ENCODE data around the gene RNF222. TPM values are rescaled to one million over a fixed set of nuclear protein-coding genes. Genes with fewer than 3 reads are reported as not detected.

RNF222 gene
- total RNA-seq, 2 donors from 2014 or later = not detected

DNA sequence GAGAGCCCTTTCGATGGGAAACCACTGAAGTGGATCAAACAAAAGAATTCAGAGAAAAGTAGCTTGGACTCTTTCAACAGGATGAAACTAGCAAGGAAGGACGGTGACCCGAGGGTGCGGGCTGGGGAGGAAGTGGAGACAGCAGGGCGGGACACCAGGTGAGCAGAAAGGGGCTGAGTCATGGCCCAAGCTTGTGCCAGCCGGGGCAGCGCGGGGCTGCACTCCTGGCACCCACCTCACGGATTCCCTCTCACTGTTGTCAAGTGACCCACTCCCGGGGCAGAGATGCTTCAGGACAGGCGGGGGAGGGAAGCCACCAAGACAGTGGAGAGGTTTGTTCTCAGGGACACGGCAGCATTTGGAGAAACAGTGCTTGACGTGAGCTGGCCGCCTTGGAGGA, 10.7 kb upstream of the RNF222 start:
- no peaks in the 10 kb centered on the region for H3K36me3 Mint-ChIP-seq (ENCODE audit: low read depth)

DNA sequence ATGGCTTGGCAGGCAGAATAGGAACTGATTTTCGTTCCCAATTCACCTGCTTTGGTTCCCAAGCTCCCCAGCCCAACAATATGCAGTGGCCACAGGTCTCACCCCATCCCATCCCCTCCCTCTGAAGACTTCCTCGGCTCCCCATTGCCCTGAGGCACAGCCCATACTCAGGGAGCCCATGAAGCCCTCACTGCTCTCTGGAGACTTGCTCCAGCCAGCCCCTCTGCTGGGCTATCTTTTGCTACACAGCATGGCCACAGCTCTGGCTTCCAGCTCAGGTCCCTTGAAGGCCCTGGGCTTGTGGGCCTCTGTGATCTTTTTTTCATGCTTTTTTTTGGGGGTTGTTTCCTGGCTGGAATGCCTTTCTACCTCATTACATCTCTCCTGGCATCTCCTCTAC, 8.5 kb upstream of the RNF222 start:
- H3K27me3 ChIP-seq (ENCODE audit: control insufficient read depth, insufficient read depth, low read length, poor library complexity, severe bottlenecking) = no peaks in the 10 kb centered on the region
- Mint-ChIP-seq H3K4me3 (no peak overlapping the region), H3K9me3 (no peaks in the 10 kb centered on the region), H3K4me1 (peaks cover 6% of the 10 kb centered on the region), H3K27me3 (ENCODE audit: insufficient read depth) (peaks cover 4% of the 10 kb centered on the region), H3K36me3 (ENCODE audit: low read depth) (no peaks in the 10 kb centered on the region), H3K27ac (no peak overlapping the region)
- no peaks in the 10 kb centered on the region for H3K36me3 ChIP-seq (ENCODE audit: control insufficient read depth, insufficient read depth, low read length)
- no peaks in the 10 kb centered on the region for H3K9me3 ChIP-seq (ENCODE audit: control insufficient read depth, low read length)
- TF ChIP-seq, protein P1, sequence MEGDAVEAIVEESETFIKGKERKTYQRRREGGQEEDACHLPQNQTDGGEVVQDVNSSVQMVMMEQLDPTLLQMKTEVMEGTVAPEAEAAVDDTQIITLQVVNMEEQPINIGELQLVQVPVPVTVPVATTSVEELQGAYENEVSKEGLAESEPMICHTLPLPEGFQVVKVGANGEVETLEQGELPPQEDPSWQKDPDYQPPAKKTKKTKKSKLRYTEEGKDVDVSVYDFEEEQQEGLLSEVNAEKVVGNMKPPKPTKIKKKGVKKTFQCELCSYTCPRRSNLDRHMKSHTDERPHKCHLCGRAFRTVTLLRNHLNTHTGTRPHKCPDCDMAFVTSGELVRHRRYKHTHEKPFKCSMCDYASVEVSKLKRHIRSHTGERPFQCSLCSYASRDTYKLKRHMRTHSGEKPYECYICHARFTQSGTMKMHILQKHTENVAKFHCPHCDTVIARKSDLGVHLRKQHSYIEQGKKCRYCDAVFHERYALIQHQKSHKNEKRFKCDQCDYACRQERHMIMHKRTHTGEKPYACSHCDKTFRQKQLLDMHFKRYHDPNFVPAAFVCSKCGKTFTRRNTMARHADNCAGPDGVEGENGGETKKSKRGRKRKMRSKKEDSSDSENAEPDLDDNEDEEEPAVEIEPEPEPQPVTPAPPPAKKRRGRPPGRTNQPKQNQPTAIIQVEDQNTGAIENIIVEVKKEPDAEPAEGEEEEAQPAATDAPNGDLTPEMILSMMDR (conservative IDR thresholded peaks at IDR 0.05) = no peak
- H3K4me1 ChIP-seq (ENCODE audit: control insufficient read depth, insufficient read depth, low read length) = no peaks in the 10 kb centered on the region
- WGBS, 2 experiments (ENCODE audit: insufficient coverage in 1 of 2, insufficient read length in 1 of 2) = 79 to 83% methylated on average over 1 to 2 of the region's 2 CpGs
- no peak overlapping the region for H3K9ac ChIP-seq (ENCODE audit: extremely low read depth, low read length, poor library complexity, severe bottlenecking)
- H3K4me3 ChIP-seq (ENCODE audit: low read length) = no peak overlapping the region
- no peak overlapping the region for H3K27ac ChIP-seq (ENCODE audit: low read depth, low read length)
- DNase-seq = no peak

More for the DNA sequence above, 10.7 kb upstream of the RNF222 start:
- TF ChIP-seq, protein P1 (conservative IDR thresholded peaks at IDR 0.05) = no peak
- peaks cover 5% of the 10 kb centered on the region for H3K27me3 Mint-ChIP-seq (ENCODE audit: insufficient read depth)
- no peaks in the 10 kb centered on the region for H3K9me3 ChIP-seq (ENCODE audit: control insufficient read depth, low read length)
- peak; percentile 81 for DNase-seq
- no peaks in the 10 kb centered on the region for H3K36me3 ChIP-seq (ENCODE audit: control insufficient read depth, insufficient read depth, low read length)
- no peak overlapping the region for H3K27ac ChIP-seq (ENCODE audit: low read depth, low read length)
- 85 to 86% methylated on average over 14 of the region's 14 CpGs for WGBS, 2 experiments (ENCODE audit: insufficient coverage in 1 of 2, insufficient read length in 1 of 2)
- no peak overlapping the region for H3K4me3 Mint-ChIP-seq
- no peak overlapping the region for H3K4me3 ChIP-seq (ENCODE audit: low read length)
- H3K27ac Mint-ChIP-seq = peak overlapping the region; percentile 61
- peaks cover 6% of the 10 kb centered on the region for H3K4me1 Mint-ChIP-seq
- H3K9ac ChIP-seq (ENCODE audit: extremely low read depth, low read length, poor library complexity, severe bottlenecking) = no peak overlapping the region
- no peaks in the 10 kb centered on the region for H3K4me1 ChIP-seq (ENCODE audit: control insufficient read depth, insufficient read depth, low read length)
- no peaks in the 10 kb centered on the region for H3K27me3 ChIP-seq (ENCODE audit: control insufficient read depth, insufficient read depth, low read length, poor library complexity, severe bottlenecking)
- no peaks in the 10 kb centered on the region for H3K9me3 Mint-ChIP-seq

DNA sequence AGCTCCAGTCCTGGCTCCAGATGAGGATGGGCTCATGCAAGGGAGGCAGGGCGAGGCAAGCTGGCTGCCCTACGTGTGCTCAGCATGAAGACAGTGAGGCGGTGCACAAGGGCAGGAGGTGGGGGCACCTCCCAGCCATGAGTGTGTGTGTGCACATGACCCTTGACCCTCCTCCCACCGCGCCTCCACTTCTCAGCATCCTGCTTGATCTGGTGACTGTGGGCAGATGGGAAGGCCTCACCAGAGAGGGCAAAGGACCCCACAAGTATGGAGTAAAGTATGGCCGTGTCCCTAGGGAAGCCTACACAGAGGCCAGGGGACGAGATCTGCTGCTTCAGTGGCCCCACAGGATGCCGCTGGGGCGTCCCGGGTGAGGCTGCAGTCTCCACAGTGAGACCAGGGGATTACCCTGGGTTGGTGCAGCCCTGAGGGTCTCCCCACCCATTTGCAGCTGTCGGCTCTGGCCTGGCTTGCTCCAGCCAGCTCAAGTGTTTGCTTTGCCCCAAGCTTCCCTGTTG, 7.9 kb upstream of the RNF222 start:
- peaks cover 6% of the 10 kb centered on the region for H3K4me1 Mint-ChIP-seq
- Histone ChIP-seq H3K9ac (ENCODE audit: extremely low read depth, low read length, poor library complexity, severe bottlenecking) (no peak overlapping the region), H3K4me1 (ENCODE audit: control insufficient read depth, insufficient read depth, low read length) (no peaks in the 10 kb centered on the region), H3K27ac (ENCODE audit: low read depth, low read length) (no peak overlapping the region), H3K9me3 (ENCODE audit: control insufficient read depth, low read length) (no peaks in the 10 kb centered on the region), H3K4me3 (ENCODE audit: low read length) (no peak overlapping the region), H3K36me3 (ENCODE audit: control insufficient read depth, insufficient read depth, low read length) (no peaks in the 10 kb centered on the region), H3K27me3 (ENCODE audit: control insufficient read depth, insufficient read depth, low read length, poor library complexity, severe bottlenecking) (no peaks in the 10 kb centered on the region)
- no peak overlapping the region for H3K27ac Mint-ChIP-seq
- peaks cover 4% of the 10 kb centered on the region for H3K27me3 Mint-ChIP-seq (ENCODE audit: insufficient read depth)
- no peaks in the 10 kb centered on the region for H3K36me3 Mint-ChIP-seq (ENCODE audit: low read depth)
- no peak for DNase-seq
- no peak overlapping the region for H3K4me3 Mint-ChIP-seq
- 92 to 100% methylated on average over 5 to 11 of the region's 11 CpGs for WGBS, 2 experiments (ENCODE audit: insufficient coverage in 1 of 2, insufficient read length in 1 of 2)
- TF ChIP-seq, protein P1 (conservative IDR thresholded peaks at IDR 0.05) = no peak
- H3K9me3 Mint-ChIP-seq = no peaks in the 10 kb centered on the region
